ENCODE results near the gene MT1B. TPM values are rescaled to one million over a fixed set of nuclear protein-coding genes. Genes with fewer than 3 reads are reported as not detected.

Gene MT1B
- total RNA-seq, 1 donor from 2014 or later: not detected

- Mint-ChIP-seq H3K27ac (ENCODE audit: unreplicated experiment) (no peak overlapping the region), H3K4me3 (ENCODE audit: unreplicated experiment) (no peak overlapping the region), H3K9me3 (ENCODE audit: unreplicated experiment) (no peaks in the 10 kb centered on the region), H3K4me1 (ENCODE audit: unreplicated experiment) (peaks cover 7% of the 10 kb centered on the region), H3K27me3 (ENCODE audit: unreplicated experiment) (peaks cover 41% of the 10 kb centered on the region), H3K36me3 (ENCODE audit: unreplicated experiment) (no peaks in the 10 kb centered on the region)
- DNase-seq (ENCODE audit: extremely low spot score, unreplicated experiment): no peak
- TF ChIP-seq CTCF (IDR thresholded peaks at IDR 0.05): no peak
These were observed 3.9 kb upstream of the MT1B start for GRCh38 chr16:56647641-56648431.

- peaks cover 8% of the 10 kb centered on the region for H3K4me1 Mint-ChIP-seq (ENCODE audit: unreplicated experiment)
- peaks cover 35% of the 10 kb centered on the region for H3K27me3 Mint-ChIP-seq (ENCODE audit: unreplicated experiment)
- H3K9me3 Mint-ChIP-seq (ENCODE audit: unreplicated experiment): no peaks in the 10 kb centered on the region
- H3K27ac Mint-ChIP-seq (ENCODE audit: unreplicated experiment): no peak overlapping the region
- no peak for TF ChIP-seq CTCF (IDR thresholded peaks at IDR 0.05)
- H3K4me3 Mint-ChIP-seq (ENCODE audit: unreplicated experiment): no peak overlapping the region
- no peaks in the 10 kb centered on the region for H3K36me3 Mint-ChIP-seq (ENCODE audit: unreplicated experiment)
- no peak for DNase-seq (ENCODE audit: extremely low spot score, unreplicated experiment)
These were observed 2.4 kb upstream of the MT1B start for GRCh38 chr16:56649271-56649670.

- DNase-seq (ENCODE audit: extremely low spot score, unreplicated experiment): no peak
- Mint-ChIP-seq H3K4me1 (ENCODE audit: unreplicated experiment) (peaks cover 12% of the 10 kb centered on the region), H3K27me3 (ENCODE audit: unreplicated experiment) (peaks cover 29% of the 10 kb centered on the region), H3K27ac (ENCODE audit: unreplicated experiment) (no peak overlapping the region), H3K36me3 (ENCODE audit: unreplicated experiment) (no peaks in the 10 kb centered on the region), H3K9me3 (ENCODE audit: unreplicated experiment) (no peaks in the 10 kb centered on the region), H3K4me3 (ENCODE audit: unreplicated experiment) (no peak overlapping the region)
- no peak for TF ChIP-seq CTCF (IDR thresholded peaks at IDR 0.05)
These were observed 1.9 kb upstream of the MT1B start for GRCh38 chr16:56649820-56650219.

GRCh38 chr16:56652600-56652999 lies 914 bp downstream of the MT1B start:
- H3K36me3 Mint-ChIP-seq (ENCODE audit: unreplicated experiment): no peaks in the 10 kb centered on the region
- no peak overlapping the region for H3K27ac Mint-ChIP-seq (ENCODE audit: unreplicated experiment)
- DNase-seq (ENCODE audit: extremely low spot score, unreplicated experiment): no peak
- peaks cover 17% of the 10 kb centered on the region for H3K4me1 Mint-ChIP-seq (ENCODE audit: unreplicated experiment)
- no peaks in the 10 kb centered on the region for H3K9me3 Mint-ChIP-seq (ENCODE audit: unreplicated experiment)
- no peak overlapping the region for H3K4me3 Mint-ChIP-seq (ENCODE audit: unreplicated experiment)
- no peak for TF ChIP-seq CTCF (IDR thresholded peaks at IDR 0.05)
- H3K27me3 Mint-ChIP-seq (ENCODE audit: unreplicated experiment): peaks cover 8% of the 10 kb centered on the region

GRCh38 chr16:56653218-56653617 lies 1.5 kb downstream of the MT1B start:
- Mint-ChIP-seq H3K36me3 (ENCODE audit: unreplicated experiment) (no peaks in the 10 kb centered on the region), H3K4me3 (ENCODE audit: unreplicated experiment) (no peak overlapping the region), H3K9me3 (ENCODE audit: unreplicated experiment) (no peaks in the 10 kb centered on the region), H3K27ac (ENCODE audit: unreplicated experiment) (no peak overlapping the region), H3K27me3 (ENCODE audit: unreplicated experiment) (peaks cover 8% of the 10 kb centered on the region), H3K4me1 (ENCODE audit: unreplicated experiment) (peaks cover 21% of the 10 kb centered on the region)
- no peak for TF ChIP-seq CTCF (IDR thresholded peaks at IDR 0.05)
- DNase-seq (ENCODE audit: extremely low spot score, unreplicated experiment): no peak

Measured in osteocyte (in vitro differentiated cells).